GM12874 (cell line): Measurements from ENCODE around the gene TMEM187.

ENCODE experiments used
- TF ChIP-seq, protein P1 (sequence below): IDR thresholded peaks from 2 replicates; pipeline ENCODE4 v1.5.1; 2011; ENCODE audit warnings: low read depth, mild to moderate bottlenecking, control low read depth, low read length, moderate library complexity; ENCODE audit not compliant: insufficient read depth

TMEM187 gene

GRCh38 chrX:153971124-153971449, 1.5 kb upstream of the TMEM187 start:
- TF ChIP-seq, protein P1, sequence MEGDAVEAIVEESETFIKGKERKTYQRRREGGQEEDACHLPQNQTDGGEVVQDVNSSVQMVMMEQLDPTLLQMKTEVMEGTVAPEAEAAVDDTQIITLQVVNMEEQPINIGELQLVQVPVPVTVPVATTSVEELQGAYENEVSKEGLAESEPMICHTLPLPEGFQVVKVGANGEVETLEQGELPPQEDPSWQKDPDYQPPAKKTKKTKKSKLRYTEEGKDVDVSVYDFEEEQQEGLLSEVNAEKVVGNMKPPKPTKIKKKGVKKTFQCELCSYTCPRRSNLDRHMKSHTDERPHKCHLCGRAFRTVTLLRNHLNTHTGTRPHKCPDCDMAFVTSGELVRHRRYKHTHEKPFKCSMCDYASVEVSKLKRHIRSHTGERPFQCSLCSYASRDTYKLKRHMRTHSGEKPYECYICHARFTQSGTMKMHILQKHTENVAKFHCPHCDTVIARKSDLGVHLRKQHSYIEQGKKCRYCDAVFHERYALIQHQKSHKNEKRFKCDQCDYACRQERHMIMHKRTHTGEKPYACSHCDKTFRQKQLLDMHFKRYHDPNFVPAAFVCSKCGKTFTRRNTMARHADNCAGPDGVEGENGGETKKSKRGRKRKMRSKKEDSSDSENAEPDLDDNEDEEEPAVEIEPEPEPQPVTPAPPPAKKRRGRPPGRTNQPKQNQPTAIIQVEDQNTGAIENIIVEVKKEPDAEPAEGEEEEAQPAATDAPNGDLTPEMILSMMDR, result no peak

DNA sequence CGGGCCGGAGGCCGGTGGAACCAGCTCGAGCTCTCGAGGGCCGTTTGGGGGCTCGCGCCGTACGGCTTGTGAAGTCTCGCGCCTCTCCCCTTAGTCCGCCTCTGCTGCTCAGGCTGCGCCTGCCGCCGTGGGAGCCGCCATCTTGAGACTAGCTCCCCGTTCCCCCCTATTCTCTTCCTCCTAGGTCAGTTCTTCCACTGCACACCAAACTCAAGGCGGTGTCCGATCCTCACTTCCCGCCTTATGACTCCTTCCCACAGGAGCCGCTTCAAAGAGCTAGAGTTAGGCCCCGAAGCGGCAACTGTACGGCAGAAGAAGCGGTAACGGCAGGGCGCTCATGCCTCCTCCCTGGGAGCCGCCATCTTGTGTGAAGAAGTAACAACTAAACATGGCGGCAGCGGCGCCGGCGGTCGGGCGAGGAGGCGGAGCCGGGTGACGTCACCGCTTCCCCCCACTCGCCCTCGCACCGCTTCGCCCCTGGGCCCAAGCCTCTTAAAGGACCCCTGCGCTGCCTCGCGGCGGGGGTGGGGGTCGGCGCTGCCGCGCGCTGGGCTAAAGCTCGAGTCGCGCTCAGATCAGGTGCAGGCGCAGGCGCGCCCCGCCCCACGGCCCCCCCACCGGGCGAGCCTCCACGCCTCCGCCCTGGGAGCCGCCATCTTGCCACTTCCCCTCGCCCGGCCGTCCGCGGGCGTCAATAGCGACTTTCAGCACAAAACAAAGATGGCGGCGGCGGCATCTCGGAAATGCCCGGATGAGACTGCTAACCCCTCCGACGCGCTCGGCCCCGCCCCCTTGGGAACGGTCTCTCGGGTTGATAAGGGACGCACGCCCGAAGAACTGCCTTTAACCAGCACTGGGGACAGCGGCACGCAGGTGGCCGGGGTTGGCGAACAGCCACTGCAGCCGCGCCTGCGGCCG, 845 bp upstream of the TMEM187 start, which contains the start of gene HCFC1:
Gene HCFC1 (minus strand): TSS at position 369 of the 918 bp plus-strand sequence. CDS start 978 bp downstream, outside the sequence.
- TF ChIP-seq, protein P1, result no peak

DNA sequence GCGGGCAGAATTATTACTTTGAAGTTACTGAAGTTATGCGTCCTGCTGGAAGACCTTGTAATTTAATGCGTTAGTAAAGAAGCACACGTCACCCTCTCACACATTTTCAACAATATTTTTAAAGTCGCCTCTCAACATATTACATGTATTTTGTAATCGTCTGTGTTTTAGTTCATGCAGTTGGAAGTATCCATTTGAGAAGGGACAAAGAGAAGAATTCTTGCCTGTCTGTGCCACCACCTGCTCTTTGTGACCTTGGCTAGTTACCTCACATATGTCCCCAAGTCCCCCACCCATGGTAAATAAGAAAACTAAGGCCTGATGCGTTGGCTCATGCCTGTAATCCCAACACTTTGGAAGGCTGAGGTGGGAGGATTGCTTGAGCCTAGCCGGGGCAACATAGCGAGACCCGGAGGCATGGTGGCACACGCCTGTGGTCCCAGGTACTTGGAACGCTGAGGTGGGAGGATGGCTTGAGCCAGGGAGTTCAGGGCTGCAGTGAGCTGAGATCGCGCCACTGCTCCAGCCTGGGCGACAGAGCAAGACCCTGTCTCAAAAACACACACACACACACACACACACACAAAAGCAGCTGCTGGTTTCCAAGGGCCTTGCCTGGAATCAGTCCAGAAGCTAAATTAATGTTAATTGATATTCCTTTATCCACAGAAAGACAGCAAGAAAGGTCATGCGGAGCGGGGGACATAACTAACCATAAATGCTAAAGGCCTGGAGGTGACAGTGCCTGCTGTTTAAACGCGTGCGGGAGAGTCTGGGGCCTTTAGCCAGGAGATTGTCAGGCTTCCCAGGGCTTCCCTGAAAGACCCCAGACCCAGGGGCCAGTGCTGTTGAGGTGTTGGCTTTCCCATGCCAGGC, 811 bp downstream of the TMEM187 start:
- TF ChIP-seq, protein P1, result no peak

DNA sequence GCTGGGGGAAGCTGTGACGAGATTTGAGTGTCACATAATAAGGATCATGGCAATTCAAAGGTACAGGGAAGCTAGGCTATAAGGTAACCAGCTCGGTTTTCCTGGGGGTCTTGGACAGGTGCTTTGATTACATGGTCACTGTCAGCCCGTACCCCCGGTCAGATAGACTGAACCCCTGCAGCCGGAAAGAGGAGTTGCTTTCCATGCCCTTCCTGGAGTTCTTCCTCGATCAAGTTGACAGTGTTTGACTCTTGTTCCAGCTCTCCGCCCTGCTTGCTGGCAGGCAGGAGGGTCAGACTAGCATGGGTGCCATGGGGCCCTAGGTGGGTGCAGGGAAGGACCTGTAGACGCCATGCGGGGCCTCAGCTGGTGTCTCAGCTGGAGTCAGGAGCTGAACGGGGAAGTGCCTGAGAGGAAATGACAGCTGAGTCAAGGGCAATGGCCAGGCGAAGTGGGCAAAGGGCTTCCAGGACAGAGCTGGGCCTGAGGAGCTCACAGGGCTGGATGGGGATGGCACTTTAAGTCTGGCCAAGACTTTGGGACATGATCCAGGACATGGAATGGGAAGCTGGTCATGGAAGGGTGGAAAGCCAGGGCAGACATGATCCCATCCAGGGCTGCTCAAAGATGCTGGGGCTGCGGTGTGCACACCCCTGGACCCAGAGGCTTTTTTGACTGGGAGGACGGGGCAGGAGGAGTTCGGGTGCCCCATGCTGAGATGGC, 1.6 kb downstream of the TMEM187 start:
- TF ChIP-seq, protein P1, result no peak

- TF ChIP-seq, protein P1, result no peak
Measured at GRCh38 chrX:153974726-153975286, 2.3 kb downstream of the TMEM187 start.

DNA sequence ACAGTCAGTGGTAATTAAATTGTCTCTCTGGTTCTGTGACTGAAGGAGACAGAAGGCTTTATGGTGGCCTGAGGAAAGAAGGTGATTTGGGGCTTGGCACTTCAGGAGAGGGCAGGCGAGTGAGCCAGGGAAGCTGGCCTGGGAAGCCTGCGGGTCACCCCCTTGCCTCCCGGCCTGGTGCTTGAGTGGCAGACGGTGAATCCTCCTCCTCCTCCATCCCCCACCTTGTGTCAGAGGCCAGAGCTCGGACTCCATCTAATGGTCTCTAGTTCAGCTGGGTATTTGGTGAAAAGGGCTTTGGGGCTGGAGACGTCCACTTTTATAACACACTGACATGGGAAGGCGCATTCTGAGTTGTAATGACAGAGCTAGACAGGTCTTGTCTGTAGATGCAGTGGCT, 8.7 kb downstream of the TMEM187 start:
- TF ChIP-seq, protein P1, result no peak
